PC-9 (cell line): ENCODE data around the gene MTG1. TPM values are rescaled to one million over a fixed set of nuclear protein-coding genes. Genes with fewer than 3 reads are reported as not detected.

ENCODE experiments used
- BruUV-seq: library from RNA; stranded (reverse); fragments of 400-500 nt; replicated peaks from 2 replicates; lab custom pipeline; 2021; lab: Mats Ljungman, UMichigan
- CTCF ChIA-PET: fragments of 300-600 bp; sonication (Branson Sonifier 250); formaldehyde crosslinking; loops from one replicate; lab custom pipeline; 2022; ENCODE audit warnings: antibody characterized with exemption; lab: Charles Lee
- POLR2A ChIA-PET: fragments of 300-600 bp; sonication (Branson Sonifier 250); formaldehyde crosslinking; loops from one replicate; lab custom pipeline; 2022; ENCODE audit warnings: antibody characterized with exemption; ENCODE audit not compliant: unreplicated experiment; lab: Charles Lee
- DNase-seq, 2 experiments: peaks; one replicate each; pipeline versions ENCODE4 v3.0.0 to v3.0.0-alpha.2; 2015 to 2022; ENCODE audit warnings: mixed read lengths in 1 of 2
- H2AFZ ChIP-seq: fragments of 200-600 bp; sonication (generic); 2 replicates; pipeline ENCODE4 v1.8.1; 2017; ENCODE audit warnings: antibody characterized with exemption
- H3F3A ChIP-seq: fragments of 200-600 bp; sonication (generic); 2 replicates; pipeline ENCODE4 v1.8.1; 2017; ENCODE audit warnings: antibody characterized with exemption, mild to moderate bottlenecking, low read depth; ENCODE audit not compliant: insufficient read depth
- H3K27ac ChIP-seq: fragments of 200-600 bp; sonication (generic); 2 replicates; pipeline ENCODE4 v1.6.1; 2016; ENCODE audit warnings: mixed run types
- H3K27me3 ChIP-seq: fragments of 200-600 bp; sonication (generic); 2 replicates; pipeline ENCODE4 v1.6.1; 2016; ENCODE audit warnings: low read depth, mixed run types; ENCODE audit not compliant: insufficient read depth
- H3K36me3 ChIP-seq: fragments of 200-600 bp; sonication (generic); 2 replicates; pipeline ENCODE4 v1.6.1; 2016; ENCODE audit warnings: low read depth, mixed run types
- H3K4me1 ChIP-seq: fragments of 200-600 bp; sonication (generic); replicated peaks from 2 replicates; pipeline ENCODE4 v1.6.1; 2016; ENCODE audit warnings: mixed run types; ENCODE audit not compliant: insufficient read depth
- H3K4me2 ChIP-seq: fragments of 200-600 bp; sonication (generic); 2 replicates; pipeline ENCODE4 v1.6.1; 2017; ENCODE audit warnings: mixed run types
- H3K4me3 ChIP-seq: fragments of 200-600 bp; sonication (generic); 2 replicates; pipeline ENCODE4 v1.6.1; 2016; ENCODE audit warnings: mixed run types
- H3K79me2 ChIP-seq: fragments of 200-600 bp; sonication (generic); 2 replicates; pipeline ENCODE4 v1.6.1; 2017; ENCODE audit warnings: low read depth, mixed run types
- H3K9me2 ChIP-seq: fragments of 200-600 bp; sonication (generic); 2 replicates; pipeline ENCODE4 v1.8.1; 2017; ENCODE audit warnings: mild to moderate bottlenecking; ENCODE audit not compliant: insufficient read depth
- H3K9me3 ChIP-seq: fragments of 200-600 bp; sonication (generic); 2 replicates; pipeline ENCODE4 v1.8.1; 2016; ENCODE audit warnings: low read depth; ENCODE audit not compliant: insufficient read depth
- H4K20me1 ChIP-seq: fragments of 200-600 bp; sonication (generic); 2 replicates; pipeline ENCODE4 v1.8.1; 2017; ENCODE audit not compliant: insufficient read depth
- CTCF ChIP-seq: fragments of 200-600 bp; sonication (generic); conservative IDR thresholded peaks from 2 replicates; pipeline ENCODE4 v1.6.1; 2017; ENCODE audit warnings: mixed run types, antibody characterized with exemption, mild to moderate bottlenecking, moderate library complexity
- EZH2 ChIP-seq: fragments of 200-600 bp; sonication (generic); IDR thresholded peaks from 2 replicates; pipeline ENCODE4 v1.8.0; 2017; ENCODE audit warnings: antibody characterized with exemption, low read depth
- intact Hi-C: fragments of 100-400 bp; cut with micrococcal nuclease; formaldehyde crosslinking; loops from one replicate; pipeline ENCODE4 v1.10.0; 2022; ENCODE audit not compliant: unreplicated experiment
- total RNA-seq: library from RNA; stranded (reverse); gene quantifications from 2 replicates; pipeline ENCODE4 v1.2.3, GENCODE V29; 2021

MTG1 gene
- total RNA-seq, 1 experiment from 2014 or later: 33.0 TPM

GRCh38 chr10:133461027-133461426 lies 67.1 kb downstream of the MTG1 start:
- POLR2A ChIA-PET: no interaction called here

GRCh38 chr10:133461841-133462240 lies 67.9 kb downstream of the MTG1 start:
- Histone ChIP-seq H3K27me3 (no peaks in the 10 kb centered on the region), H3K4me1 (no peaks in the 10 kb centered on the region), H3F3A (no peaks in the 10 kb centered on the region), H2AFZ (no peak overlapping the region), H3K4me2 (no peak overlapping the region), H3K9me3 (no peaks in the 10 kb centered on the region), H3K9me2 (no peaks in the 10 kb centered on the region), H3K27ac (no peak overlapping the region), H3K79me2 (no peaks in the 10 kb centered on the region), H3K4me3 (no peak overlapping the region), H3K36me3 (no peaks in the 10 kb centered on the region), H4K20me1 (no peaks in the 10 kb centered on the region)
- ChIA-PET POLR2A (no interaction called here), CTCF (no interaction called here)
- intact Hi-C loops: no loop called here
- no TSS peak for BruUV-seq
- no peak for DNase-seq
- TF ChIP-seq CTCF (no peak), EZH2 (no peak)

More at GRCh38 chr10:133461027-133461426, 67.1 kb downstream of the MTG1 start:
- H3K9me2 ChIP-seq: no peaks in the 10 kb centered on the region
- no peak overlapping the region for H2AFZ ChIP-seq
- no TSS peak for BruUV-seq
- H3K27ac ChIP-seq: no peak overlapping the region
- H3K9me3 ChIP-seq: no peaks in the 10 kb centered on the region
- H4K20me1 ChIP-seq: no peaks in the 10 kb centered on the region
- intact Hi-C loops: no loop called here
- no peak overlapping the region for H3K4me2 ChIP-seq
- peaks cover 4% of the 10 kb centered on the region; the same call in 1 of the 2 replicates for H3K27me3 ChIP-seq
- TF ChIP-seq EZH2 (no peak), CTCF (no peak)
- H3K4me3 ChIP-seq: no peak overlapping the region
- no peaks in the 10 kb centered on the region for H3K4me1 ChIP-seq
- no peaks in the 10 kb centered on the region for H3K79me2 ChIP-seq
- DNase-seq: no peak
- H3K36me3 ChIP-seq: no peaks in the 10 kb centered on the region
- no peaks in the 10 kb centered on the region for H3F3A ChIP-seq
- CTCF ChIA-PET: no interaction called here

DNA sequence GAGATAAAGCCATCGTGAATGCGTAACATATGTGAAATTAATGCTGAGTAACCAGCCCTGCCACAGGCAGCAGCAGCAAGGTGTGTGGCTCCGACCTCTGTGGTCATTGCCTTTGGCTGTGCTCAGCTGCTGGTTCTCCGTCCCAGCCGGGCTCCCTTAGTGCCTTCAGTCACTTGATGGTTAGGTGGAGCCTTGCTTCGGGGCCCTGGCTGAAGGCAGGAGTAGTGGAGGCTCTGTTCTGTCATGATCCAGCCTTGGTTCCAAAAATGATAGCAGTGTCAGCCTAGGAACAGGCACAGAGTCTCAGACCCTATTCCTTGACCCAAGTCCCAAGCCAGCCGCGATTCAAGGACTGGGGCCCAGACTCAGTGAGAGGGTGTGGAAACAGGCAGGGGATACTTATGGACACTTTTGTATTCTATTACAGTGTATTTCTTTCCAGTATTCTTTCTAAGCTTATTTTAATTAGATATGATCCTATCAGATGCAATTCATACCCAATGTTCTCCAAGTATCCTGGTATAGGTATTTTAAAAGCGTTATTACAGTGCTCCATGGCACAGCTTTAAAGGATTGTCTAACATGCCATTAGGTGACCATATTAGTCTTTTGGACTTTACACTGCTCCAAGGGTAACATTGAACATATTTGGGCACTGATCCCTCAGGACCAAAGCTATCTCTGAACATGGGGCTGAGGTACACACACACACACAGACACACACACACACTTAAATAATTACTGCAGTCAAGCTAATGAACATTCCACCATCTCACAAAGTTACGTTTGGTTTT lies 68.8 kb downstream of the MTG1 start:
- no peaks in the 10 kb centered on the region for H3K9me2 ChIP-seq
- H3K9me3 ChIP-seq: no peaks in the 10 kb centered on the region
- ChIA-PET CTCF (no interaction called here), POLR2A (no interaction called here)
- H3K27me3 ChIP-seq: no peaks in the 10 kb centered on the region
- no TSS peak for BruUV-seq
- no peaks in the 10 kb centered on the region for H3K36me3 ChIP-seq
- H3K4me1 ChIP-seq: no peaks in the 10 kb centered on the region
- DNase-seq: no peak
- no peak overlapping the region for H3K4me2 ChIP-seq
- H3K4me3 ChIP-seq: no peak overlapping the region
- intact Hi-C loops: no loop called here
- H3K27ac ChIP-seq: no peak overlapping the region
- TF ChIP-seq EZH2 (no peak), CTCF (no peak)
- H3F3A ChIP-seq: no peaks in the 10 kb centered on the region
- H3K79me2 ChIP-seq: no peaks in the 10 kb centered on the region
- no peaks in the 10 kb centered on the region for H4K20me1 ChIP-seq
- H2AFZ ChIP-seq: no peak overlapping the region
